Testis (tissue), 3 donors: ENCODE results near the gene PTPN21. TPM values are rescaled to one million over a fixed set of nuclear protein-coding genes. Genes with fewer than 3 reads are reported as not detected.

Source experiments
- DNase-seq: peaks from one replicate; pipeline ENCODE4 v3.0.0-alpha.2; 2019
- H3K27ac ChIP-seq, 2 donors: fragments of 200-600 bp; sonication (generic); one replicate each; pipeline ENCODE4 v1.5.1; 2019
- H3K27me3 ChIP-seq: fragments of 200-600 bp; sonication (generic); one replicate; pipeline ENCODE4 v1.5.1; 2019
- H3K36me3 ChIP-seq: fragments of 200-600 bp; sonication (generic); one replicate; pipeline ENCODE4 v1.5.1; 2017; ENCODE audit warnings: low read depth; ENCODE audit errors: missing control alignments
- H3K4me1 ChIP-seq: fragments of 200-600 bp; sonication (generic); one replicate; pipeline ENCODE4 v1.5.1; 2019
- H3K4me3 ChIP-seq, 2 donors: fragments of 200-600 bp; sonication (generic); one replicate each; pipeline ENCODE4 v1.5.1; 2017 to 2019
- H3K9me3 ChIP-seq: fragments of 200-600 bp; sonication (generic); one replicate; pipeline ENCODE4 v1.5.1; 2017
- POLR2A ChIP-seq: fragments of 450-650 bp; IDR thresholded peaks from one replicate; pipeline ENCODE4 v1.6.1; 2017; ENCODE audit warnings: antibody characterized with exemption, mild to moderate bottlenecking, moderate library complexity
- WGBS, 2 donors: methylation state at CpG; one replicate each; pipeline ENCODE4 v1.1.5; 2018; 5-methylcytosine and 5-hydroxymethylcytosine counted together
- intact Hi-C: fragments of 100-400 bp; cut with DNase I; formaldehyde crosslinking; loops from one replicate; pipeline ENCODE4 v1.15.1; 2023; ENCODE audit warnings: low total_unique reads
- polyA plus RNA-seq: library from polyadenylated mRNA; stranded (reverse); fragments of 350-450 nt; fragmentation: Illumina TruSeq; extraction: RNeasy Lipid Tissue Mini Kit (QIAGEN cat#74804); gene quantifications from one replicate; pipeline ENCODE4 v1.2.3, GENCODE V29; 2014; ENCODE audit warnings: low read depth, low replicate concordance; ENCODE audit not compliant: insufficient read depth
- total RNA-seq, 2 donors: library from RNA; depleted of rRNA; stranded (reverse); fragments of >200 nt; gene quantifications; one replicate each; pipeline ENCODE4 v1.2.3, GENCODE V29; 2016
- TF ChIP-seq, protein P1 (sequence below), 3 experiments: fragments of 450-650 bp in 2 of 3; fragments of 200-600 bp in 1 of 3; sonication (generic) in 1 of 3; IDR thresholded peaks; one replicate each; pipeline ENCODE4 v1.5.1; 2016 to 2019; ENCODE audit warnings: antibody characterized with exemption in 3 of 3, mild to moderate bottlenecking in 2 of 3, moderate library complexity in 1 of 3

Gene PTPN21
- total and polyA plus RNA-seq, 3 donors from 2014 or later = 47.2 to 58.6 (median 51.6) TPM

DNA sequence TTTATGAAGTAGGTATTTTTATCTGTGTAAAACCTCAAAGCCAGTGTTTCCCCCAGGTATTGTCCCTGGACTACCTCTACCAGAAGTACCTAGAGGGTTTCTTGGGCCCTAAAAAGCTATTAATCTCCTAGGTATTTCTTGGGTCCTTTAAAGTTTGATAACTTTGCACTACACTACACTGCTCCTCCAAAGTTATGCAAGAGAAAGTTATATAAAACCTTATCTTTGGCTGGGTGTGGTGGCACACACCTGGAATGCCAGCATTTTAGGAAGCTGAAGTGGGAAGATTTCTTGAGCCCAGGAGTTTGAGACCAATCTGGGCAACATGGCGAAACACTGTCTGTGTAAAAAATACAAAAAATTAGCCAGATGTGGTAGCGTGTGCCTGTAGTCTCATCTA, 34.9 kb downstream of the PTPN21 start:
- intact Hi-C loops = no loop called here
- H3K4me1 ChIP-seq = no peaks in the 10 kb centered on the region
- H3K36me3 ChIP-seq = no peaks in the 10 kb centered on the region
- H3K27ac ChIP-seq = no peak overlapping the region
- H3K9me3 ChIP-seq = no peaks in the 10 kb centered on the region
- DNase-seq = no peak
- no peaks in the 10 kb centered on the region for H3K27me3 ChIP-seq
- TF ChIP-seq, protein P1, sequence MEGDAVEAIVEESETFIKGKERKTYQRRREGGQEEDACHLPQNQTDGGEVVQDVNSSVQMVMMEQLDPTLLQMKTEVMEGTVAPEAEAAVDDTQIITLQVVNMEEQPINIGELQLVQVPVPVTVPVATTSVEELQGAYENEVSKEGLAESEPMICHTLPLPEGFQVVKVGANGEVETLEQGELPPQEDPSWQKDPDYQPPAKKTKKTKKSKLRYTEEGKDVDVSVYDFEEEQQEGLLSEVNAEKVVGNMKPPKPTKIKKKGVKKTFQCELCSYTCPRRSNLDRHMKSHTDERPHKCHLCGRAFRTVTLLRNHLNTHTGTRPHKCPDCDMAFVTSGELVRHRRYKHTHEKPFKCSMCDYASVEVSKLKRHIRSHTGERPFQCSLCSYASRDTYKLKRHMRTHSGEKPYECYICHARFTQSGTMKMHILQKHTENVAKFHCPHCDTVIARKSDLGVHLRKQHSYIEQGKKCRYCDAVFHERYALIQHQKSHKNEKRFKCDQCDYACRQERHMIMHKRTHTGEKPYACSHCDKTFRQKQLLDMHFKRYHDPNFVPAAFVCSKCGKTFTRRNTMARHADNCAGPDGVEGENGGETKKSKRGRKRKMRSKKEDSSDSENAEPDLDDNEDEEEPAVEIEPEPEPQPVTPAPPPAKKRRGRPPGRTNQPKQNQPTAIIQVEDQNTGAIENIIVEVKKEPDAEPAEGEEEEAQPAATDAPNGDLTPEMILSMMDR (IDR thresholded peaks at IDR 0.05) = no peak
- TF ChIP-seq POLR2A = no peak
- no peak overlapping the region for H3K4me3 ChIP-seq
- WGBS, 2 donors = 89 to 95% methylated on average over 2 of the region's 2 CpGs

DNA sequence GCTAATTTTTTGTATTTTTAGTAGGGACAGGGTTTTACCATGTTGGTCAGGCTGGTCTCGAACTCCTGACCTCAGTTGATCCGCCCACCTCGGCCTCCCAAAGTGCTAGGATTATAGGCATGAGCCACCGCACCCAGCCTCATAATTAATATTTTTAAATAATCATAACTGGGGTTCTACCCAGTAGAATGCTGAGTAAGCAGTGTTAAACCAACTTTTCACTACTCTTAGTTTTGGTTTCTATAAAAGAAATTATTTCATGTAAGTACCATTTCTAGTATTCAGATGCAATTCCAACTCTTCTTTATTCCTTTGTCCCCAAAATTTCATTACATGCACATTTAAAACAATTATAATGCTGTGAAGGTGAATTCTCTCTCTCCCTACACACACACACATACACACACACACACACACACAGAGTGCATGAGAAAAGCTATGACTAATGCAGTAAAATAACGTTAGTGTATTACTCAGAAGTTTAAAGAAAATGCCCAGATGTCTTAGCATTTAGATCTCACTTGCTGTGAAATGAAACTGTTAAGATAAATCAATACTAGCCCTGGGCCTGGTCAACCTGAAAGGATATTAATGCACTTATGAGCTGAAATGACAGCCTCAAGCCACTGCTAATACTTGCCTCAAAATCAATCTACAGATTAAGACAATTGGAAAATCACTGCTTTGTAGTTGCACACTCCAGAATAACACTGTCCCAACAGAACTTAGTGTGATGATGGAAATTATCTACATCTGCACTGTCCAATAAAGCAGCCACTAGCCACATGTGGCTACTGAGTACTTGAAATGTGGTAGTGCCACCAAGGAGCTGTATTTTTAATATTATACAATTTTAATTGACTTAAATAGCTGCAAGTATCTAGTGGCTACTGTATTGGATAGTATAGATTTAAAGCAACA, 36.0 kb downstream of the PTPN21 start:
- Histone ChIP-seq H3K9me3 (no peaks in the 10 kb centered on the region), H3K4me3 (no peak overlapping the region), H3K27ac (no peak overlapping the region), H3K36me3 (no peaks in the 10 kb centered on the region), H3K4me1 (peaks cover under 1% of the 10 kb centered on the region), H3K27me3 (no peaks in the 10 kb centered on the region)
- TF ChIP-seq, protein P1 (IDR thresholded peaks at IDR 0.05) = no peak
- no peak for TF ChIP-seq POLR2A
- WGBS, 2 donors = 84 to 90% methylated on average over 5 of the region's 5 CpGs
- no peak for DNase-seq
- intact Hi-C loops = no loop called here

DNA sequence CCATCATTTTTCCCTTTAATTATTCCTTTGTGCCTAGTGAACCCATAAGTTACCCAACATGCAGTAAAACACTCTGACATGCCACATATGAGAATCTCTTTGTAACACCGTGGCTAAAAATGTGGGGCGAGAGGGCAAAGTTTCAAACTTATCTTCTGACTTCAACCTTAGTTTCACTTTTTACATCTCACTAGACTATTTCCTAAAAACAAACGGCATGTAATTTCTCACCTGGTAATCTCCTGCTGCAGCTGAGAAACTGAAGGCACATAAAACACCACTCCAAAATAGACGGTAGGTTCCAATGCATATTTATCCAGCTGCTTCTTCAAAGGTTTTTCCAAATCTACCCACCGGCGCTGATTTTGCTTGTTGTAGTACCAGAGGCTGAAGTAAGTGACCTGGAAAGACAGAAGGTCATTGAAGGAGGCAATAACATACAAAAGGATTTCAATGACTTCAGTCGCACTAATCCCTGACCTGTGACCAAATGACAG, 37.9 kb downstream of the PTPN21 start:
- Histone ChIP-seq H3K9me3 (no peaks in the 10 kb centered on the region), H3K36me3 (no peaks in the 10 kb centered on the region), H3K4me1 (peaks cover 5% of the 10 kb centered on the region), H3K4me3 (no peak overlapping the region), H3K27me3 (no peaks in the 10 kb centered on the region), H3K27ac (no peak overlapping the region)
- 40 to 43% methylated on average over 7 of the region's 7 CpGs for WGBS, 2 donors
- DNase-seq = no peak
- no peak for TF ChIP-seq POLR2A
- TF ChIP-seq, protein P1 (IDR thresholded peaks at IDR 0.05) = no peak
- intact Hi-C loops = no loop called here

DNA sequence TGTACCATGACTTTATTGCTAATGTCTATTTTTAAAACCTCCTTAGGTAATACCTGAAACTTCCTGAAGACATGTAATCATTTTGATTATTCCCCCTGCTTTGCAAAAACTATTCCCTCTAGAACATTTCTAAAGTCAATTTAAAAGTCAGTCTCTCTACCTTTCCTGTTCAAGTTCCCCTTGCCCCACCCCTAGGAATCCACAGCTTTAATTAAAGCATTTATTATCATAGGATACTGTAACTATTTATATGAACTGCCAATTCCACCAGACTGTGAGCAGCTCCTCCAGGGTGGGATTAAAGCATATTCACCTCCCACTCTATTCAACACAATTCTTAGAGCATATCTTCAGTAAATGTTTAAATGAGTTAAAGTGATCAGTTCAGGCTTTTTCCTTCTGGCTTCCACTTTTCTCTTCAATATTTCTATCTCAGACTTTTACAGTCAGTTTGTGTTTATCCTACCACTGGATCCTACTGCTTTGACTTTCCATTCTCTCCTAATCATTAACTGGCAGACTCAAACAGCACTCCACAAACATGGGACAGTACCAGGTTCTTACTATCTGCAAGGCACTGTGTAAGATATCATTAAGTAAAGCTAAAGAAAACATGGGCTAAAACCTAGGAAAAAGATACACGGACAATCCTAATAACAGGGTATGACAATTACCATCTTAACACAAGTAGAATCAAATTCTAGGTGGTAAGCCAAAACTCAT, 39.1 kb downstream of the PTPN21 start:
- H3K4me1 ChIP-seq = peaks cover 5% of the 10 kb centered on the region
- no peak overlapping the region for H3K4me3 ChIP-seq
- no peaks in the 10 kb centered on the region for H3K9me3 ChIP-seq
- WGBS, 2 donors = 74 to 82% methylated on average over 1 of the region's 1 CpG
- DNase-seq = no peak
- no peaks in the 10 kb centered on the region for H3K36me3 ChIP-seq
- H3K27me3 ChIP-seq = no peaks in the 10 kb centered on the region
- no peak overlapping the region for H3K27ac ChIP-seq
- no peak for TF ChIP-seq POLR2A
- intact Hi-C loops = no loop called here

DNA sequence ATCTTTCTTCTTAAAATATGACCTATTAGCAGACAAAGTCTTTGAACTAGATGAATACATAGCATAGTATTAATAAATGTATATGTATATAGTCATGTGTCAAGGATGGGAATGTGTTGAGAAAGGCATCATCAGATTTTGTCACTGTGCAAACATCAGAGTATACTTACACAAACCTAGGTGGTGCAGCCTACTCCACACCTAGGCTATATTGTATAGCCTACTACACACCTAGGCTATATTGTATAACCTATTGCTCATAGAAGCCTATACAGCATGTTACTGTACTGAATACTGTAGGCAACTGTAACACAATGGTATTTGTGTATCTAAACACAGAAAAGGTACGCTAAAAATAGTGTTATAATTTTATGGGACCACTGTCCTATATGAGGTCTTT, 47.6 kb downstream of the PTPN21 start:
- Histone ChIP-seq H3K27me3 (no peaks in the 10 kb centered on the region), H3K4me1 (no peaks in the 10 kb centered on the region), H3K4me3 (no peak overlapping the region), H3K27ac (no peak overlapping the region), H3K9me3 (no peaks in the 10 kb centered on the region), H3K36me3 (no peaks in the 10 kb centered on the region)
- WGBS, 2 donors = 92 to 97% methylated on average over 1 of the region's 1 CpG
- DNase-seq = no peak
- intact Hi-C loops = no loop called here
- TF ChIP-seq, protein P1 (IDR thresholded peaks at IDR 0.05) = no peak
- no peak for TF ChIP-seq POLR2A
